Right lobe of liver (tissue), 6 donors: ENCODE data around the gene PPTC7. TPM values are rescaled to one million over a fixed set of nuclear protein-coding genes. Genes with fewer than 3 reads are reported as not detected.
A peak's percentile ranks its signal among the peaks of the same experiment; 100 is the strongest.

Experiments
- ATAC-seq, 4 donors: fragments of 200-7000 bp; cut with Tn5 transposase; one replicate each; pipeline ENCODE4 v1.9.1; 2020; ENCODE audit warnings: mild to moderate bottlenecking in 4 of 4, moderate library complexity in 4 of 4
- DNase-seq, 3 donors: peaks; one replicate each; pipeline ENCODE4 v3.0.0-alpha.2; 2020
- H3K27ac ChIP-seq, 3 donors: fragments of 200-600 bp; one replicate each; pipeline ENCODE4 v1.8.0; 2022
- H3K27me3 ChIP-seq, 2 donors: fragments of 200-600 bp; one replicate each; pipeline ENCODE4 v1.8.0; 2022
- H3K36me3 ChIP-seq, 4 donors: fragments of 200-600 bp; sonication (generic) in 1 of 4; one replicate each; pipeline versions ENCODE4 v1.5.1 to v1.8.0; 2017 to 2022; ENCODE audit warnings: control low read depth in 1 of 4
- H3K4me1 ChIP-seq, 4 donors: fragments of 200-600 bp; sonication (generic) in 1 of 4; one replicate each; pipeline versions ENCODE4 v1.5.1 to v1.8.0; 2017 to 2022; ENCODE audit warnings: control low read depth in 1 of 4
- H3K4me3 ChIP-seq, 3 donors: fragments of 200-600 bp; one replicate each; pipeline ENCODE4 v1.8.0; 2022
- H3K9me3 ChIP-seq, 4 donors: fragments of 200-600 bp; sonication (generic) in 1 of 4; one replicate each; pipeline versions ENCODE4 v1.5.1 to v1.8.0; 2017 to 2022; ENCODE audit warnings: control low read depth in 1 of 4
- POLR2A ChIP-seq: fragments of 450-650 bp; IDR thresholded peaks from one replicate; pipeline ENCODE4 v1.6.1; 2017; ENCODE audit warnings: antibody characterized with exemption, mild to moderate bottlenecking
- WGBS: methylation state at CpG from one replicate; pipeline ENCODE4 v1.1.6; 2018; ENCODE audit warnings: low coverage, low lambda C conversion rate; ENCODE audit not compliant: insufficient coverage; ENCODE audit errors: missing lambda C conversion rate; 5-methylcytosine and 5-hydroxymethylcytosine counted together
- intact Hi-C, 2 donors: fragments of 100-400 bp; cut with DNase I; formaldehyde crosslinking; loops; one replicate each; pipeline versions ENCODE4 v1.11.2 to v1.14.1; 2022
- total RNA-seq, 6 experiments: library from RNA; depleted of rRNA in 2 of 6; stranded (reverse); fragments of >200 nt in 2 of 6; fragmentation: NEBNext Ultra II Directional in 3 of 6; extraction: Animal tissue kit (Norgen Biotek cat#: 25700) in 3 of 6; gene quantifications; one replicate each; pipeline versions ENCODE4 v1.1.0 to v1.2.4, GENCODE V29; 2016 to 2023
- TF ChIP-seq, protein P1 (sequence below), 4 donors: fragments of 200-600 bp in 3 of 4; fragments of 450-650 bp in 1 of 4; IDR thresholded peaks; one replicate each; pipeline versions ENCODE4 v1.5.1 to v1.8.0; 2016 to 2022; ENCODE audit warnings: antibody characterized with exemption in 4 of 4, mild to moderate bottlenecking in 2 of 4
- donor health status: DM: no; HTN: yes; CAD: no.
- donor health status: DM: no; HTN: no; CAD: no.
- donor health status: DM: no; HTN: no; CAD: no.
- donor health status: DM: no; HTN: yes; CAD: no.
- donor health status: DM: no; HTN: yes; CAD: no.

The PPTC7 gene
- total RNA-seq, 6 experiments from 2014 or later = 6.3 to 15.0 (median 11.5) TPM

DNA sequence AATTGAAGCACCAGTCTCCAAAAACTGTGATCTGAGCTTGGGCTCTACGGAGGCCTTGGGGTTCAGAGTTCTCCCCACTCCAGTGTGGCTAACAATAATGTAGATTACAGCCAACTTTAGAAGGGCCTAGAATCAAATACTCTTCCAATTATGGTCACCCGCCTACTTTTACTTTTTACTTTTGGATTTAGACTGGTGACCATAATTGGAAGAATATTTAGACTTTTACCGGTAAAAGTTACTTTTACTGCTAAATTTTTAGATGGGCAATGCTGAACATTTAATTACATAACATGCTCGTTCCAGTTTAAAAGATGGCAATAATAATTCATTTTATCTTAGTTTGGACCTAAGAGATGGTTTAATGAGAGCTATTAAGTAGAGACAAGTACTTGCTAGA lies 39.2 kb downstream of the PPTC7 start:
- TF ChIP-seq POLR2A = no peak
- TF ChIP-seq, protein P1, sequence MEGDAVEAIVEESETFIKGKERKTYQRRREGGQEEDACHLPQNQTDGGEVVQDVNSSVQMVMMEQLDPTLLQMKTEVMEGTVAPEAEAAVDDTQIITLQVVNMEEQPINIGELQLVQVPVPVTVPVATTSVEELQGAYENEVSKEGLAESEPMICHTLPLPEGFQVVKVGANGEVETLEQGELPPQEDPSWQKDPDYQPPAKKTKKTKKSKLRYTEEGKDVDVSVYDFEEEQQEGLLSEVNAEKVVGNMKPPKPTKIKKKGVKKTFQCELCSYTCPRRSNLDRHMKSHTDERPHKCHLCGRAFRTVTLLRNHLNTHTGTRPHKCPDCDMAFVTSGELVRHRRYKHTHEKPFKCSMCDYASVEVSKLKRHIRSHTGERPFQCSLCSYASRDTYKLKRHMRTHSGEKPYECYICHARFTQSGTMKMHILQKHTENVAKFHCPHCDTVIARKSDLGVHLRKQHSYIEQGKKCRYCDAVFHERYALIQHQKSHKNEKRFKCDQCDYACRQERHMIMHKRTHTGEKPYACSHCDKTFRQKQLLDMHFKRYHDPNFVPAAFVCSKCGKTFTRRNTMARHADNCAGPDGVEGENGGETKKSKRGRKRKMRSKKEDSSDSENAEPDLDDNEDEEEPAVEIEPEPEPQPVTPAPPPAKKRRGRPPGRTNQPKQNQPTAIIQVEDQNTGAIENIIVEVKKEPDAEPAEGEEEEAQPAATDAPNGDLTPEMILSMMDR (IDR thresholded peaks at IDR 0.05) = no peak
- Histone ChIP-seq H3K9me3 (no peaks in the 10 kb centered on the region), H3K36me3 (peaks cover 0 to 9% (median 2%) of the 10 kb centered on the region in 4 donors), H3K27me3 (no peaks in the 10 kb centered on the region), H3K4me3 (no peak overlapping the region), H3K4me1 (peaks cover 0 to 31% (median 12%) of the 10 kb centered on the region in 4 donors), H3K27ac (peak overlapping the region; percentile 52 to 91 (median 81))
- intact Hi-C loops = no loop called here
- 57% methylated on average over 4 of the region's 4 CpGs for WGBS
- DNase-seq (no peak), ATAC-seq (no peak)

GRCh38 chr12:110543252-110543959 lies 39.7 kb downstream of the PPTC7 start:
- Histone ChIP-seq H3K4me3 (peak overlapping the region in 2 of 3 donors; percentile 6 to 9), H3K4me1 (peaks cover 0 to 33% (median 11%) of the 10 kb centered on the region in 4 donors), H3K27ac (peak overlapping the region; percentile 52 to 91 (median 81)), H3K36me3 (peaks cover 0 to 15% (median 2%) of the 10 kb centered on the region in 4 donors), H3K27me3 (no peaks in the 10 kb centered on the region), H3K9me3 (no peaks in the 10 kb centered on the region)
- TF ChIP-seq, protein P1 (IDR thresholded peaks at IDR 0.05) = no peak
- TF ChIP-seq POLR2A = peak; percentile 60
- WGBS = 10% methylated on average over 7 of the region's 7 CpGs
- peak; percentile 81 to 98 (median 89) for DNase-seq
- intact Hi-C loops = no loop called here
- ATAC-seq = peak; percentile 91 to 96 (median 93)

GRCh38 chr12:110540048-110540447 lies 43.1 kb downstream of the PPTC7 start:
- peaks cover 0 to 42% (median 11%) of the 10 kb centered on the region in 4 donors for H3K4me1 ChIP-seq
- no peak overlapping the region for H3K27ac ChIP-seq
- intact Hi-C loops = no loop called here
- ATAC-seq (no peak), DNase-seq (no peak)
- H3K36me3 ChIP-seq = peaks cover 0 to 29% (median 0%) of the 10 kb centered on the region in 4 donors
- TF ChIP-seq, protein P1 (IDR thresholded peaks at IDR 0.05) = no peak
- TF ChIP-seq POLR2A = no peak
- H3K27me3 ChIP-seq = no peaks in the 10 kb centered on the region
- WGBS = 94% methylated on average over 8 of the region's 8 CpGs
- no peaks in the 10 kb centered on the region for H3K9me3 ChIP-seq
- no peak overlapping the region for H3K4me3 ChIP-seq

- Histone ChIP-seq H3K27me3 (no peaks in the 10 kb centered on the region), H3K9me3 (no peaks in the 10 kb centered on the region), H3K27ac (peak overlapping the region in 1 of 3 donors; percentile 57), H3K36me3 (peaks cover 0 to 29% (median 0%) of the 10 kb centered on the region in 4 donors), H3K4me1 (peaks cover 0 to 37% (median 9%) of the 10 kb centered on the region in 4 donors), H3K4me3 (no peak overlapping the region)
- DNase-seq (no peak), ATAC-seq (no peak)
- 87% methylated on average over 5 of the region's 5 CpGs for WGBS
- no peak for TF ChIP-seq POLR2A
- TF ChIP-seq, protein P1 (IDR thresholded peaks at IDR 0.05) = no peak
- intact Hi-C loops = no loop called here
Measured at GRCh38 chr12:110538869-110539622, 44.1 kb downstream of the PPTC7 start.
